H1 (cell line): ENCODE results near the gene TPP2.

Source experiments
- GTF2F1 ChIP-seq: IDR thresholded peaks from 2 replicates; pipeline ENCODE4 v1.6.1; 2012; ENCODE audit warnings: low read depth, low read length, improper control_type of control experiment, borderline replicate concordance
- NRF1 ChIP-seq: IDR thresholded peaks from 2 replicates; pipeline ENCODE4 v1.6.1; 2011; ENCODE audit warnings: mild to moderate bottlenecking, low read depth, low read length, improper control_type of control experiment
- POLR2A ChIP-seq, 2 experiments: IDR thresholded peaks; 1 replicate in 1 of 2; 2 replicates in 1 of 2; pipeline ENCODE4 v1.6.1; 2011; ENCODE audit warnings: low read depth in 2 of 2, low read length in 2 of 2, mild to moderate bottlenecking in 2 of 2; ENCODE audit errors: control extremely low read depth in 1 of 2
- RAD21 ChIP-seq, 2 experiments: IDR thresholded peaks in 1 of 2; conservative IDR thresholded peaks in 1 of 2; 2 replicates each; pipeline ENCODE4 v1.6.1; 2011; ENCODE audit warnings: low read depth in 2 of 2, low read length in 2 of 2, improper control_type of control experiment in 1 of 2, inconsistent platforms in 1 of 2, mild to moderate bottlenecking in 1 of 2, moderate library complexity in 1 of 2
- SAP30 ChIP-seq: fragments of 300-600 bp; sonication (generic); IDR thresholded peaks from 2 replicates; pipeline ENCODE4 v1.7.1; 2012; ENCODE audit warnings: low read length, moderate library complexity, mild to moderate bottlenecking, inconsistent platforms; ENCODE audit not compliant: insufficient read depth, insufficient replicate concordance
- TCF12 ChIP-seq: IDR thresholded peaks from 2 replicates; pipeline ENCODE4 v1.6.1; 2011; ENCODE audit warnings: low read depth, mild to moderate bottlenecking, low read length
- YY1 ChIP-seq: IDR thresholded peaks from 2 replicates; pipeline ENCODE4 v1.6.1; 2011; ENCODE audit warnings: low read depth, mild to moderate bottlenecking, low read length
- TF ChIP-seq, protein P1 (sequence below), 3 experiments: IDR thresholded peaks; 1 replicate in 2 of 3; 2 replicates in 1 of 3; pipeline versions ENCODE4 v1.5.1 to v1.6.1; 2011; ENCODE audit warnings: low read length in 3 of 3, mild to moderate bottlenecking in 3 of 3, inconsistent platforms in 2 of 3, low read depth in 1 of 3, moderate library complexity in 1 of 3; ENCODE audit not compliant: insufficient read depth in 1 of 3; ENCODE audit errors: control extremely low read depth in 1 of 3
- TF ChIP-seq, protein P2 (sequence below): IDR thresholded peaks from 2 replicates; pipeline ENCODE4 v1.6.1; 2011; ENCODE audit warnings: low read length, improper control_type of control experiment

DNA sequence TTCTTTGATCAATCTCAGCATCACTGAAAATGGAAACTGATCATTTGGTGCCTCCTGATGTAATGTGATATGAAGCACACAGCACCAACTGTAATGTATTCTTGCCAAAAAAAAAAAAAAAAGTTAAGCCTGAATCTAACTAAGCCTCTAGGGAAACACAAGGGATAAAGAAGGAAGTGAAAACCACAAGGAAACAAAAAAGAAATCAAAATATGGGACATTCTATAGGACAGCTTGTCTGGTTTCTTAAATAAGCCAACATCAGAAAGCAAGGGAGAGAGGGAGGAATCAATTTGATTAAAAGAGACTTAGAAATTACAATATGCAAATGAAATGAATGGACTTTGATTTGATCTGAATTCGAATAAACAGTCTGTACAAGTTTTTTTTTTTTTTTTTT lies 118.7 kb downstream of the TPP2 start:
- TF ChIP-seq, protein P1, sequence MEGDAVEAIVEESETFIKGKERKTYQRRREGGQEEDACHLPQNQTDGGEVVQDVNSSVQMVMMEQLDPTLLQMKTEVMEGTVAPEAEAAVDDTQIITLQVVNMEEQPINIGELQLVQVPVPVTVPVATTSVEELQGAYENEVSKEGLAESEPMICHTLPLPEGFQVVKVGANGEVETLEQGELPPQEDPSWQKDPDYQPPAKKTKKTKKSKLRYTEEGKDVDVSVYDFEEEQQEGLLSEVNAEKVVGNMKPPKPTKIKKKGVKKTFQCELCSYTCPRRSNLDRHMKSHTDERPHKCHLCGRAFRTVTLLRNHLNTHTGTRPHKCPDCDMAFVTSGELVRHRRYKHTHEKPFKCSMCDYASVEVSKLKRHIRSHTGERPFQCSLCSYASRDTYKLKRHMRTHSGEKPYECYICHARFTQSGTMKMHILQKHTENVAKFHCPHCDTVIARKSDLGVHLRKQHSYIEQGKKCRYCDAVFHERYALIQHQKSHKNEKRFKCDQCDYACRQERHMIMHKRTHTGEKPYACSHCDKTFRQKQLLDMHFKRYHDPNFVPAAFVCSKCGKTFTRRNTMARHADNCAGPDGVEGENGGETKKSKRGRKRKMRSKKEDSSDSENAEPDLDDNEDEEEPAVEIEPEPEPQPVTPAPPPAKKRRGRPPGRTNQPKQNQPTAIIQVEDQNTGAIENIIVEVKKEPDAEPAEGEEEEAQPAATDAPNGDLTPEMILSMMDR (IDR thresholded peaks at IDR 0.05; ENCODE audit: control extremely low read depth in 1 of 3, insufficient read depth in 1 of 3, low read depth in 1 of 3, low read length in 3 of 3), result no peak
- TF ChIP-seq POLR2A (IDR thresholded peaks at IDR 0.05; ENCODE audit: control extremely low read depth in 1 of 2, low read depth in 2 of 2, low read length in 2 of 2) (no peak), YY1 (no peak), TCF12 (no peak), NRF1 (no peak), RAD21 (IDR thresholded peaks at IDR 0.05 in 1 of 2, conservative IDR thresholded peaks at IDR 0.05 in 1 of 2; ENCODE audit: low read depth in 2 of 2, low read length in 2 of 2) (no peak), GTF2F1 (no peak), SAP30 (no peak)
- TF ChIP-seq, protein P2, sequence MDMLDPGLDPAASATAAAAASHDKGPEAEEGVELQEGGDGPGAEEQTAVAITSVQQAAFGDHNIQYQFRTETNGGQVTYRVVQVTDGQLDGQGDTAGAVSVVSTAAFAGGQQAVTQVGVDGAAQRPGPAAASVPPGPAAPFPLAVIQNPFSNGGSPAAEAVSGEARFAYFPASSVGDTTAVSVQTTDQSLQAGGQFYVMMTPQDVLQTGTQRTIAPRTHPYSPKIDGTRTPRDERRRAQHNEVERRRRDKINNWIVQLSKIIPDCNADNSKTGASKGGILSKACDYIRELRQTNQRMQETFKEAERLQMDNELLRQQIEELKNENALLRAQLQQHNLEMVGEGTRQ, result no peak
